Heart right ventricle (tissue), 16 donors: ENCODE results near the gene RPLP2. TPM values are rescaled to one million over a fixed set of nuclear protein-coding genes. Genes with fewer than 3 reads are reported as not detected.

Source experiments
- ATAC-seq, 8 donors: fragments of 200-7000 bp; cut with Tn5 transposase; one replicate each; pipeline ENCODE4 v1.9.1; 2020; ENCODE audit warnings: mild to moderate bottlenecking in 8 of 8, moderate library complexity in 8 of 8, moderate number of reproducible peaks in 1 of 8
- DNase-seq, 2 donors: peaks; one replicate each; pipeline ENCODE4 v3.0.0-alpha.2; 2020
- H3K27ac ChIP-seq, 10 donors: fragments of 200-600 bp; sonication (generic) in 2 of 10; one replicate each; pipeline versions ENCODE4 v1.5.0 to v1.8.0; 2020 to 2022; ENCODE audit warnings: mild to moderate bottlenecking in 3 of 10
- H3K27me3 ChIP-seq, 7 donors: fragments of 200-600 bp; one replicate each; pipeline ENCODE4 v1.8.0; 2021 to 2022; ENCODE audit warnings: mild to moderate bottlenecking in 2 of 7
- H3K36me3 ChIP-seq, 9 donors: fragments of 200-600 bp; sonication (generic) in 1 of 9; one replicate each; pipeline versions ENCODE4 v1.5.0 to v1.8.0; 2020 to 2022; ENCODE audit warnings: mild to moderate bottlenecking in 2 of 9
- H3K4me1 ChIP-seq, 9 donors: fragments of 200-600 bp; sonication (generic) in 1 of 9; one replicate each; pipeline versions ENCODE4 v1.5.0 to v1.8.0; 2020 to 2022; ENCODE audit warnings: mild to moderate bottlenecking in 4 of 9
- H3K4me3 ChIP-seq, 10 donors: fragments of 200-600 bp; sonication (generic) in 2 of 10; one replicate each; pipeline versions ENCODE4 v1.5.0 to v1.8.0; 2020 to 2022; ENCODE audit warnings: mild to moderate bottlenecking in 7 of 10, moderate library complexity in 2 of 10
- H3K9me3 ChIP-seq, 11 donors: fragments of 200-600 bp in 10 of 11; sonication (generic) in 2 of 11; one replicate each; pipeline versions ENCODE4 v1.5.0 to v1.8.0; 2013 to 2022; ENCODE audit warnings: mild to moderate bottlenecking in 2 of 11, control low read depth in 1 of 11, moderate library complexity in 1 of 11
- CTCF ChIP-seq, 9 donors: fragments of 200-600 bp; sonication (generic) in 2 of 9; IDR thresholded peaks; one replicate each; pipeline versions ENCODE4 v1.5.0 to v1.8.0; 2021 to 2022; ENCODE audit warnings: antibody characterized with exemption in 9 of 9, mild to moderate bottlenecking in 5 of 9, moderate library complexity in 1 of 9
- WGBS, 2 donors: extraction: QIAGEN DNeasy Blood & Tissue Kit; methylation state at CpG; one replicate each; pipeline ENCODE4 v1.1.7; 2013; ENCODE audit warnings: inconsistent platforms in 1 of 2; 5-methylcytosine and 5-hydroxymethylcytosine counted together
- intact Hi-C, 10 donors: fragments of 100-400 bp; cut with DNase I; formaldehyde crosslinking; loops; one replicate each; pipeline versions ENCODE4 v1.11.1 to v1.14.2; 2022
- polyA plus RNA-seq, 2 donors: library from polyadenylated mRNA; stranded (reverse); fragments of 200-250 nt; gene quantifications; one replicate each; pipeline ENCODE4 v1.2.3, GENCODE V29; 2013
- total RNA-seq, 10 donors: library from RNA; stranded (reverse); fragmentation: NEBNext Ultra II Directional in 3 of 10; extraction: Animal tissue kit (Norgen Biotek cat#: 25700) in 3 of 10; gene quantifications; one replicate each; pipeline versions ENCODE4 v1.2.1 to v1.2.4, GENCODE V29; 2021 to 2023
- donor health status: Arrhythmogenic right ventricular cardiomyopathy.
- donor health status: ischemic (EF 13 %, LVEDD 7.1; RV severe dilation, severe dysfunction).
- donor health status: healthy with polysubstance abuse.
- donor health status: DM: no; HTN: yes; CAD: no.
- donor health status: DM: no; HTN: no; CAD: no.
- donor health status: ischemic (EF 25% LVEDD 6.9; RV normal size, moderate dysfunction).
- donor health status: ischemic (EF 25% LVEDD 5.7; RV mildly dilated, moderate dysfunction).
- donor health status: healthy.
- donor health status: DM: yes; HTN: yes; CAD: no.
- donor health status: Ischemic cardiomyopathy.
- donor health status: ischemic (EF 35%, LVEDD 5.7; RV mildly dilated, moderate dysfunction).
- donor health status: nonischemic (EF 11% LVEDD 7.7; RV severe dilation, severe dysfunction).
- donor health status: DM: yes; HTN: yes; CAD: no.
- donor health status: PGD.
- donor health status: ischemic (EF 29% LVEDD 5.4; RV normal size, mild dysfunction).
- donor health status: nonischemic (EF 23%, LVEDD 6.1; RV moderate dilation, normal function).

The RPLP2 gene
- total and polyA plus RNA-seq, 12 donors, result 765 to 1,699 (median 918) TPM

DNA sequence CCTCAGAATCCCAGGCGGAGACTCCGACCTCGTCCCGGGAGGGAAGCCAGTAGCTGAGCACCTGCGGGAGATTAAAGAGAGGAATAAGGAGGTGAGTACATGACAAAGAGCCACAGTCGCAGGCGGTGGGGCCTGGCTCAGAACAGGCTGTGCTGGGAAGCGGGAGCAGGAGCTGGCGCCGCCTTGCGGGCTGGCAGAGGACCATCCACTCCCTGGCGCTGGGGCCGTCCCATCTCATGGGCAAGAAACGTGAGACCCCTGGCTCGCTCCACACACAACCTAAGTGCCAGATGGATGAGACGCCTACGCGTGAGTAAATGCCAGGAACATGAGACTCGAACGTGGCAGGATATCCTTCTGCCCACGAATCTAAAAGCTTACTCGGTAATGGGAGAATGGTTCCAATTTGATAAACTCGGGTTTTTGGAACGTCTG lies 26.2 kb upstream of the RPLP2 start:
- Histone ChIP-seq H3K9me3 (no peaks in the 10 kb centered on the region), H3K4me3 (no peak overlapping the region), H3K36me3 (peaks cover 0 to 6% (median 0%) of the 10 kb centered on the region in 9 donors), H3K27ac (peak overlapping the region in 4 of 10 donors; percentile 1 to 35 (median 12)), H3K27me3 (peaks cover 0 to 11% (median under 1%) of the 10 kb centered on the region in 7 donors), H3K4me1 (peaks cover 0 to 22% (median 14%) of the 10 kb centered on the region in 9 donors)
- 25 to 32% methylated on average over 24 of the region's 24 CpGs for WGBS, 2 donors
- peak; percentile 57 to 72 for DNase-seq
- intact Hi-C loops, result no loop called here
- peak in 8 of 9 donors; percentile 21 to 72 (median 63) for TF ChIP-seq CTCF (IDR thresholded peaks at IDR 0.05)
- ATAC-seq, result peak; percentile 45 to 85 (median 80)

DNA sequence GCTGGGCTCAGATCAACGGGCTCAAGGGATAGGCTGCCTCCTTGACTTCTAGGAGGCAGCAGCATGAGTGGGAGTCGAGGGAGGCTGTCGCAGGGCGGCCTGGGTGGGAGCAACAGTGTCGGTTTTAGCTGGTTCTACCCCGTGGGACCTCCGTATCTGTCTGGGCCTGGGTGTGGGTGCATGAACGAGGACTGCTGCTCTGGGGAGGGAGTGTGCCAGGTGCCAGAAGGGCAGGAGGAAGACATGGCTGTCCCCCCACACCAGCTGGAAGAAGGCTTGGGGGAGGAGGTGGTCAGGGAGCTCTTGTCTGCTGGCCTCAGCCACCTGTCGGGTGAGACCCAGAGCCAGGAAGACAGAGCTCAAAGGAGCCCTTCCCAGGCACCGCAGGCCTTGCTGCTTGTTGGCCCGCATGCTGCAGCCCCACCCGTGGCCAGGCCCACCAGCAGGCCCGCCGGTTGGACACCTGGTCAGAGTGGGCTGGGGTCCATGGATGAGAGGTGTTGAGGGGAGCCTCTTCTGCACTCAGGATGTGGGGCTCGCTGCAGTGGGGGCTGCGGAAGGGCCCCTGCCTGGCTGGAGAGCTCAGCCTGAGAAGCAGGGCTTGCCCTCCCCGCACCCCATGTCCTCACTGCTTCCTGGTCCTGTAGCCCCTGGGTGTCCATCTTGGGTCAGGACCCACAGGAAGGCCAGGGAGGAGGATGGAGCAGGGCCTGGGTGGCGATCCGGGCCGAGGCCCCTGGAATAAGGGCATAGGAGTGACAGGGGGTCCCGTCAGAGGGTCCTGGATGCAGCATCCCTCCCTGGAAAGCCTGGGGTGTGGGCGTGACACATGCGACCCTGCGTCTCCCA lies 23.3 kb upstream of the RPLP2 start:
- H3K27me3 ChIP-seq, result peaks cover 0 to 31% (median 25%) of the 10 kb centered on the region in 7 donors
- intact Hi-C loops, result no loop called here
- ATAC-seq, result no peak
- DNase-seq, result no peak
- H3K27ac ChIP-seq, result no peak overlapping the region
- WGBS, 2 donors, result 75 to 80% methylated on average over 23 to 24 of the region's 24 CpGs
- H3K4me3 ChIP-seq, result no peak overlapping the region
- no peaks in the 10 kb centered on the region for H3K9me3 ChIP-seq
- H3K4me1 ChIP-seq, result peaks cover 0 to 18% (median 9%) of the 10 kb centered on the region in 9 donors
- peaks cover 0 to 5% (median 0%) of the 10 kb centered on the region in 9 donors for H3K36me3 ChIP-seq
- no peak for TF ChIP-seq CTCF (IDR thresholded peaks at IDR 0.05)

DNA sequence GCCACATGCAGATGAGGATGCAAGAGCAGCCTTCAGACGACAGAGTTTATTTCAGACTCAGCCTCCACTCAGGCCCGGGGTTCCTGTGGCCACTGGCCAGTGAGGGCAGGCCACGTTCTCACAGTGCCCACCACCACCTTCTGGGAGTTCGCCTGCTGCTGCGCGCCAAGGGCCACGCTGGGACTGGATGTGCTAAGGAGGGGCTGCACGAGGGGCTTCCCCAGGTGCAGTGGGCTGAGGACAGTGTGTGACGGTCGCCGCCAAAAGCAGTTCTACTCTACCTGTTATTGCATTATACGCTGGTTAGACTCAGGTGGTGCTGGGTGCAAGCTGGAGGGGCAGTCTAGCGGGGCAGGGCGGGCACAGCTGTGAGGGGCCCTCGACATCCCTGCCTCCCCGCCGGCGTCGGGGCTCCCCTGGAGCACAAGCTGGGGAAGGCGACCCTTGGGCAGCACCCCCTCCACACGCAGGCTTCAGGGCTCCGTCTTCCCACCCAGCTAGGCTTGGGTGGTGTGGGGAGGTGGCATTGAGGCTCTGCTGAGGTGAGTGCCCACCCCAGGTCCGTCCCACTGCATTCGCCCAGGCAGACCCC lies 22.6 kb upstream of the RPLP2 start:
- 90 to 92% methylated on average over 24 of the region's 24 CpGs for WGBS, 2 donors
- Histone ChIP-seq H3K4me1 (peaks cover 0 to 18% (median 9%) of the 10 kb centered on the region in 9 donors), H3K4me3 (no peak overlapping the region), H3K9me3 (no peaks in the 10 kb centered on the region), H3K27me3 (peaks cover 0 to 31% (median 25%) of the 10 kb centered on the region in 7 donors), H3K36me3 (peaks cover 0 to 12% (median 0%) of the 10 kb centered on the region in 9 donors), H3K27ac (no peak overlapping the region)
- TF ChIP-seq CTCF (IDR thresholded peaks at IDR 0.05), result no peak
- DNase-seq (no peak), ATAC-seq (no peak)
- intact Hi-C loops, result no loop called here

DNA sequence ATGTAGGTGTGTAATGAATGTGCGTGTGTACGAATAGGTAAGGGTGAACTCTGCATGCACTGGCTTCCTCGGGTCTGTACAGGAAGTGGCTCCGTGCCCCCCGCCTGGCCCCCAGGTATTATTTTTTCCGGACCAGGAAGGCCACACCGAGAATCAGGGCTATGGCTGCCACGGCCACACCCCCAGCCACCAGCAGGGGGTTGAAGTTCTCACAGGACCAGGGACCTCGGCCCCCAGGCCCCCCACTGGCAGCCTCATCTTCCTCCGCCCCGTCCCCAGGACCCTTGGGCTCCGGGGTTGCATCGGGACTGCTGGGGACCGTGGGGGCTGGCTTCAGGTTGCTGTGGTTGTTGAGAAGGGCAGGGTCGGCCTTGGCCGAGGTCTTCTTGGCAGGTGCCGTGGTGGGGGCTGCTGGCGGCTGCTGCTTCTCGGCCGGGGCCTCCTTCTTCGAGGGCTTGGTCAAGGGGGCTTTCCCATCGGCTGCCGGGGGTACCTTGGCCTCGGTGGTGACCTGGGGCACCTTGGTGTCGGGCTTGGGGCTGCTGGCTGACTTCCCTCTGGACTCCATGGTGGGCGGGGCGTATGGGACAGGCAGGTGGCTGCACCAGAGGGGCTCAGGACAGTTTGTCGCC lies 21.6 kb upstream of the RPLP2 start:
- H3K9me3 ChIP-seq, result no peaks in the 10 kb centered on the region
- no peak for TF ChIP-seq CTCF (IDR thresholded peaks at IDR 0.05)
- peaks cover 0 to 16% (median 0%) of the 10 kb centered on the region in 9 donors for H3K36me3 ChIP-seq
- no peak overlapping the region for H3K4me3 ChIP-seq
- H3K27ac ChIP-seq, result no peak overlapping the region
- no peak for ATAC-seq
- peaks cover 0 to 31% (median 25%) of the 10 kb centered on the region in 7 donors for H3K27me3 ChIP-seq
- peaks cover 0 to 14% (median 9%) of the 10 kb centered on the region in 9 donors for H3K4me1 ChIP-seq
- intact Hi-C loops, result no loop called here
- DNase-seq, result no peak
- 71 to 81% methylated on average over 28 of the region's 28 CpGs for WGBS, 2 donors
